ENCODE data around the gene ALX3.

DNA sequence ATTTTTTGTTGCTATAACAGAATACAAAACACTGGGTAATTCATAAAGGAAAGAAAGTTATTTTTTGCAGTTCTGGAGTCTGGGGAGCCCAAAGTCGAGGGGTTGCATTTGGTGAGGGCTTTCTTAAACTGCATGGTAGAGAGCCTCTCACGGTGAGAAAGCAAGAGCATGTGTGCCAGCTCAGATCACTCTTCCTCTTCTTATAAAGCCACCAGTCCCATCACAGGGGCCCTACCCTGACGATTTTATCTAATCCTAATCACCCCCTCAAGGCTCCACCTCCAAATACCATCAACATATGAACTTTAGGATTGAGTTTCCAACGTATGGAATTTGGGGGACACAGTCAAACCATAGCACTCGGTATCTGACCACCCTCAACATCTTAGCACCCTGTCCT, 37.1 kb downstream of the ALX3 start:
- TF ChIP-seq, protein P1, sequence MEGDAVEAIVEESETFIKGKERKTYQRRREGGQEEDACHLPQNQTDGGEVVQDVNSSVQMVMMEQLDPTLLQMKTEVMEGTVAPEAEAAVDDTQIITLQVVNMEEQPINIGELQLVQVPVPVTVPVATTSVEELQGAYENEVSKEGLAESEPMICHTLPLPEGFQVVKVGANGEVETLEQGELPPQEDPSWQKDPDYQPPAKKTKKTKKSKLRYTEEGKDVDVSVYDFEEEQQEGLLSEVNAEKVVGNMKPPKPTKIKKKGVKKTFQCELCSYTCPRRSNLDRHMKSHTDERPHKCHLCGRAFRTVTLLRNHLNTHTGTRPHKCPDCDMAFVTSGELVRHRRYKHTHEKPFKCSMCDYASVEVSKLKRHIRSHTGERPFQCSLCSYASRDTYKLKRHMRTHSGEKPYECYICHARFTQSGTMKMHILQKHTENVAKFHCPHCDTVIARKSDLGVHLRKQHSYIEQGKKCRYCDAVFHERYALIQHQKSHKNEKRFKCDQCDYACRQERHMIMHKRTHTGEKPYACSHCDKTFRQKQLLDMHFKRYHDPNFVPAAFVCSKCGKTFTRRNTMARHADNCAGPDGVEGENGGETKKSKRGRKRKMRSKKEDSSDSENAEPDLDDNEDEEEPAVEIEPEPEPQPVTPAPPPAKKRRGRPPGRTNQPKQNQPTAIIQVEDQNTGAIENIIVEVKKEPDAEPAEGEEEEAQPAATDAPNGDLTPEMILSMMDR (IDR thresholded peaks at IDR 0.05; ENCODE audit: insufficient read depth, low read depth, low read length) = no peak
- TF ChIP-seq EZH2 (IDR thresholded peaks at IDR 0.05; ENCODE audit: insufficient read depth, low read length) = no peak

Data from astrocyte (in vitro differentiated cells and primary cell).